Transverse colon (tissue), 4 donors: Measurements from ENCODE around the gene INO80. TPM values are rescaled to one million over a fixed set of nuclear protein-coding genes. Genes with fewer than 3 reads are reported as not detected.

Experiments used
- DNase-seq: peaks from one replicate; pipeline ENCODE4 v3.0.0-alpha.2; 2019
- H3K27ac ChIP-seq, 4 donors: fragments of 200-600 bp; sonication (generic); 2 replicates each; pipeline ENCODE4 v1.5.1; 2016 to 2018; ENCODE audit warnings: inconsistent platforms in 4 of 4
- H3K27me3 ChIP-seq: fragments of 200-600 bp; sonication (generic); 2 replicates; pipeline ENCODE4 v1.5.1; 2017; ENCODE audit warnings: inconsistent platforms
- H3K36me3 ChIP-seq, 4 donors: fragments of 200-600 bp; sonication (generic); 2 replicates each; pipeline ENCODE4 v1.5.1; 2017 to 2019; ENCODE audit warnings: inconsistent platforms in 4 of 4
- H3K4me1 ChIP-seq, 4 donors: fragments of 200-600 bp; sonication (generic); 2 replicates each; pipeline ENCODE4 v1.5.1; 2017 to 2020; ENCODE audit warnings: inconsistent platforms in 4 of 4
- H3K4me3 ChIP-seq, 4 donors: fragments of 200-600 bp; sonication (generic); 1 replicate in 1 of 4; 2 replicates in 3 of 4; pipeline versions ENCODE4 v1.5.1 to v1.6.1; 2017 to 2019; ENCODE audit warnings: inconsistent platforms in 4 of 4
- H3K9me3 ChIP-seq, 2 donors: fragments of 200-600 bp; sonication (generic); 2 replicates each; pipeline ENCODE4 v1.5.1; 2017 to 2019; ENCODE audit warnings: inconsistent platforms in 2 of 2
- CTCF ChIP-seq, 5 experiments: fragments of 200-600 bp in 3 of 5; fragments of 450-650 bp in 2 of 5; sonication (generic) in 3 of 5; IDR thresholded peaks; 1 replicate in 2 of 5; 2 replicates in 3 of 5; pipeline ENCODE4 v1.5.1; 2016 to 2017; ENCODE audit warnings: antibody characterized with exemption in 5 of 5, inconsistent platforms in 3 of 5, mild to moderate bottlenecking in 2 of 5, moderate library complexity in 1 of 5
- EP300 ChIP-seq: sonication (generic); formaldehyde crosslinking; IDR thresholded peaks from one replicate; pipeline ENCODE4 v1.6.1; 2017; ENCODE audit warnings: antibody characterized with exemption, low read depth
- POLR2A ChIP-seq: fragments of 450-650 bp; IDR thresholded peaks from one replicate; pipeline ENCODE4 v1.6.1; 2016; ENCODE audit warnings: antibody characterized with exemption, mild to moderate bottlenecking, moderate library complexity
- POLR2AphosphoS5 ChIP-seq, 3 donors: sonication (generic); formaldehyde crosslinking; IDR thresholded peaks; one replicate each; pipeline ENCODE4 v1.6.1; 2016; ENCODE audit warnings: antibody characterized with exemption in 3 of 3
- WGBS, 2 donors: methylation state at CpG; one replicate each; pipeline ENCODE4 v1.1.5; 2018; ENCODE audit warnings: low coverage in 1 of 2; 5-methylcytosine and 5-hydroxymethylcytosine counted together
- in situ Hi-C, 4 donors: fragments of 200-750 bp; cut with MboI; loops; one replicate each; pipeline versions ENCODE4 v1.15.0 to v1.15.1; 2017; ENCODE audit warnings: low sequenced_read_pairs in 3 of 4, low pct_ligation_motif_present in 1 of 4, low pct_unique_long_range_greater_than_20kb in 1 of 4
- intact Hi-C: fragments of 100-400 bp; cut with DNase I; formaldehyde crosslinking; loops from one replicate; pipeline ENCODE4 v1.15.1; 2023; ENCODE audit warnings: low total_unique reads
- total RNA-seq, 4 donors: library from RNA; depleted of rRNA; stranded (reverse); fragments of >200 nt; gene quantifications; one replicate each; pipeline ENCODE4 v1.1.0, GENCODE V29; 2016

INO80 gene
- total RNA-seq, 4 donors from 2014 or later = 21.8 to 69.1 (median 29.8) TPM

- H3K36me3 ChIP-seq = peaks cover 0 to 75% (median 27%) of the 10 kb centered on the region in 4 donors
Measured at GRCh38 chr15:41066516-41066915, 49.6 kb downstream of the INO80 start.

GRCh38 chr15:41061667-41062066, 54.4 kb downstream of the INO80 start:
- Histone ChIP-seq H3K9me3 (peaks cover 11 to 12% of the 10 kb centered on the region in 2 donors), H3K36me3 (peaks cover 0 to 76% (median 25%) of the 10 kb centered on the region in 4 donors), H3K4me3 (no peak overlapping the region), H3K27me3 (no peaks in the 10 kb centered on the region), H3K27ac (no peak overlapping the region), H3K4me1 (no peaks in the 10 kb centered on the region)
- no peak for TF ChIP-seq CTCF (IDR thresholded peaks at IDR 0.05)
- WGBS, 2 donors = 96 to 98% methylated on average over 2 of the region's 2 CpGs
- no peak for DNase-seq
- intact Hi-C loops (loop anchor here (10.0 kb wide), 1 partner anchor 103 kb away; no protein-coding TSS in a partner anchor), in situ Hi-C loops (no loop called here)

More at GRCh38 chr15:41066516-41066915, 49.6 kb downstream of the INO80 start:
- no peak overlapping the region for H3K27ac ChIP-seq
- in situ Hi-C loops = no loop called here
- no peaks in the 10 kb centered on the region for H3K27me3 ChIP-seq
- WGBS, 2 donors = 66 to 80% methylated on average over 6 to 7 of the region's 7 CpGs
- intact Hi-C loops = loop anchor here (10.0 kb wide), 1 partner anchor 98 kb away; no protein-coding TSS in a partner anchor
- H3K9me3 ChIP-seq = peaks cover 8 to 10% of the 10 kb centered on the region in 2 donors
- no peak for TF ChIP-seq POLR2AphosphoS5 (IDR thresholded peaks at IDR 0.05)
- TF ChIP-seq CTCF (IDR thresholded peaks at IDR 0.05) = no peak
- TF ChIP-seq POLR2A = no peak
- TF ChIP-seq EP300 = no peak
- H3K4me3 ChIP-seq = no peak overlapping the region
- no peak for DNase-seq
- H3K4me1 ChIP-seq = no peaks in the 10 kb centered on the region

GRCh38 chr15:41060505-41060904, 55.6 kb downstream of the INO80 start:
- no peak for DNase-seq
- in situ Hi-C loops (no loop called here), intact Hi-C loops (loop anchor here (10.0 kb wide), 1 partner anchor 104 kb away; no protein-coding TSS in a partner anchor)
- no peak for TF ChIP-seq POLR2AphosphoS5 (IDR thresholded peaks at IDR 0.05)
- no peak for TF ChIP-seq CTCF (IDR thresholded peaks at IDR 0.05)
- TF ChIP-seq POLR2A = no peak
- no peak for TF ChIP-seq EP300
- no peak overlapping the region for H3K27ac ChIP-seq
- no peaks in the 10 kb centered on the region for H3K4me1 ChIP-seq
- H3K4me3 ChIP-seq = no peak overlapping the region
- H3K36me3 ChIP-seq = peaks cover 0 to 84% (median 30%) of the 10 kb centered on the region in 4 donors
- 98 to 100% methylated on average over 2 to 3 of the region's 3 CpGs for WGBS, 2 donors
- peaks cover 11 to 12% of the 10 kb centered on the region in 2 donors for H3K9me3 ChIP-seq
- no peaks in the 10 kb centered on the region for H3K27me3 ChIP-seq

- Histone ChIP-seq H3K27ac (no peak overlapping the region), H3K9me3 (peaks cover 5% of the 10 kb centered on the region in 2 donors), H3K36me3 (peaks cover 0 to 86% (median 27%) of the 10 kb centered on the region in 4 donors), H3K4me1 (no peaks in the 10 kb centered on the region), H3K4me3 (no peak overlapping the region), H3K27me3 (no peaks in the 10 kb centered on the region)
- TF ChIP-seq EP300 (no peak), CTCF (IDR thresholded peaks at IDR 0.05) (no peak), POLR2A (no peak), POLR2AphosphoS5 (IDR thresholded peaks at IDR 0.05) (no peak)
- WGBS, 2 donors = 89 to 92% methylated on average over 2 of the region's 2 CpGs
- in situ Hi-C loops = no loop called here
- DNase-seq = no peak
- intact Hi-C loops = no loop called here
Measured at GRCh38 chr15:41056810-41057209, 59.3 kb downstream of the INO80 start.
